ENCODE data around the gene TRMT44. TPM values are rescaled to one million over a fixed set of nuclear protein-coding genes. Genes with fewer than 3 reads are reported as not detected.
"Not testable (repeated sequence)": the region's sequence is repeated elsewhere in the genome, so short reads cannot be mapped to it uniquely, and the experiment has no call there.

The TRMT44 gene
- total RNA-seq, 1 experiment from 2014 or later, result 6.8 TPM

DNA sequence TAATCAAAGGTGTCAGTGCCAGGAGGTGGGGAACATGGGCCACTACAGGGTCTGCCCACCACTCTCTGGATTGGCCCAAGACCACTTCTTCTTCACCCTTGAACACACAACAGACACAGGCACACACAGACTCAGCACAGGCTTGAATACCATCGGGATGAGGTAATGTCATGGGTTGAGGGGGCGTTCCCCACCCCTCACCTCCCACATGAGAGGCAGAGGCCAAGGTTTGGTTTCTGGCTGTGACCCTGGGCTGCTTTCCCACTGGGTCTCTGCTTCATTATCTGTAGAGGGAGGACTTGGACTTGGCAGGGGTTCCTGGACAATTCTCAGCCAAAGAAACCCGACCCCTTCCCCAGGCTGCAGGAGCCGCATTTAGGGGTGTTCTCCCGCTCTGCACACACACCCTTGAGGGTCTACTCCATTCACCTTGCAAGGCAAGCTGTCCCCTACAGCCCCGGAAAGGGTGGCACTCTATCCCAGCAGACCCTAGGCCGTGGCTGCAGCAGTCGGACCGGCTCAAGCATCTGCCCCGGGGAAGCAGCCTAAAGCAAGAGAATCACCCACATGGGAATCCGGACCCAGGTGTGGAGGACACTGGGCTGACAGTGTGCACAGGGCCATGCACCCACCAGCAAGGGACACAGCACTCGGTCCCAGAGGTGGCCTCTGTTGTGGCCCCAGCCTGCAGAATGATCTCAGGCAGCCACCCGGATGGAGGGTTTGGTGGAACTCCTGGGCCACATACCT is 62.4 kb downstream of the TRMT44 start:
- in situ Hi-C loops (cut with HindIII; ENCODE audit: low pct_unique_long_range_greater_than_20kb, low sequenced_read_pairs), result no loop called here
- DNase-seq (ENCODE audit: low read depth), result no peak

DNA sequence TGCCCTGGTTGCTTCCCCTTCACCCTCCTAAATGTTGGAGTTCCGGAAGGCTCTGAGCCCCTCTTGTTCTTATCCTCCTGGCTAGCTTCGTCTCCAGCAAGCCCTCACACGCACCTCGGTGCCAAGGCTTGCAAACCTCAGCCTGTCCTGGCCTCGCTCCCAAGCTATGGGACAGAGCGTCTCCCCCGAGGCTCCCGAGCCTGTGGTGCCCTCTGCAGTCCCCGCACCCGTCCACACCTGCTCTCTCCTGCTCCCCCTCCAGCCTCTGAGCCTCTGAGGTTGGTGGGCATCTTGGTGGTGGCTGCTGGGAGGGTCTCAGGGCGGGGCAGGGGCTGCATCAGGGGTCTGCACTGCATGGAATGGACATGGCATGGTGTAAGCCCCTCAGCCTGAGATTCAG is 63.2 kb downstream of the TRMT44 start:
- DNase-seq (ENCODE audit: low read depth), result no peak

DNA sequence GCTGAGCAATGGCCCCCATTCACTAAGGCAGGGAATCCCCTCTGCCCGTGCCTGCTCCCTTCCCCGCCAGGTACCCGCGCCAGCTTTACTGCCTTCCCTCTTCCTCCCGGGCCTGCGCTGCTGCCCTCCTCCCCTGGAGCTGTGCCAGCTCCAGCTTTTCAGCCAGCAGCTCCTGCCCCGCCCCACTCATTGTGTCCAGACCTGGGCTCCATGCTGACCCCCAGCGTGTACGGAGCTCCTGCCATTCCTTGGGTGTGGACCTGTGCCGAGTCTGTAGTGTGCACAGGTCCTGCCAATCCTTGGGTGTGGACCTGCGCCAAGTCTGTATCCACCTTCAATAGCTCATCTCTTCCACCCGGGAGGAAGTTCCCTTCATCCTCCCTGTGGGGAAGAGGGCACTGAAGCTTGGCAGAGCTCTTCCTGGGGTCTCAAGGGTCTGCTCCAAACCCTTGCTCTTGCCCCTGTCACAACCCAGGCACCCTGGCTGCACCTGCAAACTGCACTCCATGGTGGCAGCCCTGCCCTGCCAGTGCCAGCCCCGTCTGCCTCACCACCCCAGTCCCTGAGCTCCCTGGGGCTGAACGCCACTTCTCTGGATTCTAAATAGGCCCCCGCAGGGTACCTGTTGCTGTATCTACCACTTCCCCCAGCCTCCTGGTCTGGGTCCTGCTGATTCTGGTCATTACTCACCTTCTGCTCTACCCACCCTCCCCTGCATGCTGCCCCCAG is 63.9 kb downstream of the TRMT44 start:
- in situ Hi-C loops (cut with HindIII; ENCODE audit: low pct_unique_long_range_greater_than_20kb, low sequenced_read_pairs), result no loop called here
- DNase-seq (ENCODE audit: low read depth), result no peak

More for the DNA sequence above, 63.2 kb downstream of the TRMT44 start:
- in situ Hi-C loops (cut with HindIII; ENCODE audit: low pct_unique_long_range_greater_than_20kb, low sequenced_read_pairs), result no loop called here

DNA sequence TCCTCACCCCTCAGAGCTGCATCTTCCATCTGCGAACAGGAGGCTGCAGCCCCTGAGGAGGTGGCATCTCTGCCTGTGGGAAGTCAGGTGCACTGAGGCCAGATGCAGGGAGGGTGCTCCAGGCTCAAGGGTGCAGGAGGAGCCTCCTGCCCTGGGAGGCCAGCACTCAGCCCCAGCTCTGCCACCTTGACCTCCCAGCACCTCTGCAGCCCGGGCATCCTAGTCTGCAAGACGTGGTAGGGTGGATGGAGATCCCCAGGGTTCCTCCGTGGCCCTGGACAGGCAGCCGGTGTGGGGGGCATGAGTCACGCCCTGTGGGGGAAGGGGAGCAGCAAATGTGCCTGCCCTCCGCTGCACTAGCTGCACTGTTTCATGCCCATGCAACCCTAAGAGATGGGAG is 64.7 kb downstream of the TRMT44 start:
- in situ Hi-C loops (cut with HindIII; ENCODE audit: low pct_unique_long_range_greater_than_20kb, low sequenced_read_pairs), result no loop called here
- DNase-seq (ENCODE audit: low read depth), result no peak

DNA sequence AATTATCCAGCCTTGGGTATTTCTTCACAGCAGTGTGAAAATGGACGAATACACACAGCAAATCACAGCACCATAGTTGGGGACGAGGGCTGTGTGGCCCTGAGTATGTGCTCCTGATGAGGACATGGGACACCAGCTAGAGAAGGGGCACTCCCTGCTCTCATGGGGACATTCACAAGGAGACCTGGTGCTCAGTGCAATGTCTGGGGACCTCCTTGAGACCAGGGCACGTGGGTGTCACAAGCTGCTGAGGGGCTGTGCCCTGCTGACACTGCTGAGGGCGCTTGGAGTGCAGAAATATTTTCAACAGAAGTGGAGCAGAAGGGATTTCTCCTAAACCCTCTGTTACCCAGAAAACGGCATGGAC is 65.4 kb downstream of the TRMT44 start:
- DNase-seq (ENCODE audit: low read depth), result no peak
- in situ Hi-C loops (cut with HindIII; ENCODE audit: low pct_unique_long_range_greater_than_20kb, low sequenced_read_pairs), result no loop called here

DNA sequence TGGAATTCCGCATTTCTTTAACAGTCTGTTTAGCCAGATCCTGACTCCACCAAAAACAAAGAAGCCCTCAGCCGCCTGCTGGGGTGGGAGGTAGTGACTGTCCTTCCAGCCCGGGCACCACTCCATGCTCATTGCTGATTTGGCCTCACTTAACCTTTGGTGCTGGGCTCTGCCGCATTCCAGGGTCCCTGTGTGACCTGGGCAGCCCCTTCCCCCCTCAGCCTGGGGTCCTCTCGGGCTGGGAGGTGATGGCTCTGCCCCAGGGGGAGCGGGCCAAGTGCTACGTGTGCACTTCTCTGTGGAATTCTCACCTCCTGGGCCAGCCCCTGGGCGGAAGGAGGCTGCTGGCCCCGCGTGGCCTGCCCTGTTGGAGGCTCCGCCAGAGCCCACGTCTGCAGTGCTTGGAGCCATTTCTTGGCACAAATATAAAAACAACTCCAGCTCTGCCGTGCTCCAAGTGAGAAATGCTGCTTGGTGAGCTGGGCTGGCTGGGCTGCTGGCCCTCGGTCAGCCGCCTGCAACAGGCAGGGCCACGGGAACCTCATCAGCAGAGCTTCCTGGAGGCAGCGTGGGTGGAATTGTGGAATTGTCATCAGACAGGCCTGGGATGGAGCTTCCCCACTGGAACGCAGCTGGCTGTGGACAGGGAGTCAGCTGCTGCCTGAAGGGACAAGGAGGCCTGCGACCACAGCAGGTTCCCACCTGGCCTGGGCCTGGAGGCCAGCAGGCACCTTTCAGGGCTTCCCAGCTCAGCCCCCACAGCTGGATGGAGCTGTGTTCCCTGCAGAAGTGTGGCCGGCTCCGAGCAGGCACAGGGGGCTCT is 66.0 kb downstream of the TRMT44 start:
- in situ Hi-C loops (cut with HindIII; ENCODE audit: low pct_unique_long_range_greater_than_20kb, low sequenced_read_pairs), result no loop called here
- no peak for DNase-seq (ENCODE audit: low read depth)

DNA sequence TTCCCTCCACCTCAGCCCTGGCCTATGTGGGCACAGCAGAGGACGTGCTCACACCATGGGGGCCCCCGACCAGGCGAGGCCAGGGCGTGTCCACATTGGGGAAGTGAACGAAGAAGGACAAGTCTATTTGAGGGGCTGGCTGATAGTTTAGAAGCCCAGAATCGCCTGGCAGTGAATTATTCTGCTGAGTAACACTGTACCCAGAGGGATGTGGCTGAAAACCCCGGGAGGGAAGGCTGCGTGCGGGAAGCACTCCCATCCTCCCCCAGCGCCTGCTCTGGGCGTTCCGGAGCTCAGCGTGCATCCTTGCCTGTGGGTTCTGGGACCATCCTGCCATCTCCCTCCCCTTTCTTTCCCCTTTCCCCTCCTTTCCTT is 66.6 kb downstream of the TRMT44 start:
- in situ Hi-C loops (cut with HindIII; ENCODE audit: low pct_unique_long_range_greater_than_20kb, low sequenced_read_pairs), result no loop called here
- no peak for DNase-seq (ENCODE audit: low read depth)

DNA sequence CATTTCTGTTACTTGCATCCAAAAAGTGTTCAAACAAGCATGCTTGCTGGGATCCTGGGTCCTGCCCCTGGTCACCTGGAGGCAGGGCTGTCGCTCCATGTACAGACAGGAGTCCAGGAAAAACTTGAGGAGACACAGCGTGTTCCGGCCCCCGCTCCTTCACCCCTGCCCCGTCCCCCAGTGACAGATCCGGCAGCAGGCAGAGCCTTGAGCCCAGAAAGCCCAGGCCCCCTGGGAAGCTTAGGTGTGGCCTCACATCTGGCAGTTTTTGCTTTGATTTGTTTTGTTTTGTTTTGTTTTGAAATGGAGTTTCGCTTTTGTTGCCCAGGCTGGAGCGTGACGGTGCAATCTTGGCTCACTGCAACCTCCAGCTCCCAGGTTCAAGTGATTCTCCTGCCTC is 67.0 kb downstream of the TRMT44 start:
- in situ Hi-C loops (cut with HindIII; ENCODE audit: low pct_unique_long_range_greater_than_20kb, low sequenced_read_pairs), result no loop called here
- no peak for DNase-seq (ENCODE audit: low read depth)

DNA sequence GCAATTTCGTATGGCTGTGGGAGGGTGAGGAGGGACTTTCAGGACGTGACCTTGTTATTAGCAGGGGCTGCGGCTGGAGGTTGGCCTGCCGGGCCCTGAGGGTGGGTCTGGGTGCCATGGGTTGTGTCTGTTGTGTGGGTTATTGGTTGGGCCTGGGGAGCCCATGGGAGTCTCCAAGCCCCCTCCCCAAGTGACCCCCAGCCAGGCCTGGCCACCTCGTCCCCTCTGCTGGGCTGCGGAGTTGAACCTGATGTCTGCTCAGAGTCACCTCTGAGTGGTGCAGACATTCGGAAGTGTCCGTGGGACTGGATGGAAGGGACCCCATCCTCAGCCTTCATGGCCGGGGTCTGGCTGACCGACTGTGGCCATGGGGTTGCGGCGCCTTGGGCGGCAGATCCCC is 67.7 kb downstream of the TRMT44 start:
- no peak for DNase-seq (ENCODE audit: low read depth)
- in situ Hi-C loops (cut with HindIII; ENCODE audit: low pct_unique_long_range_greater_than_20kb, low sequenced_read_pairs), result no loop called here

DNA sequence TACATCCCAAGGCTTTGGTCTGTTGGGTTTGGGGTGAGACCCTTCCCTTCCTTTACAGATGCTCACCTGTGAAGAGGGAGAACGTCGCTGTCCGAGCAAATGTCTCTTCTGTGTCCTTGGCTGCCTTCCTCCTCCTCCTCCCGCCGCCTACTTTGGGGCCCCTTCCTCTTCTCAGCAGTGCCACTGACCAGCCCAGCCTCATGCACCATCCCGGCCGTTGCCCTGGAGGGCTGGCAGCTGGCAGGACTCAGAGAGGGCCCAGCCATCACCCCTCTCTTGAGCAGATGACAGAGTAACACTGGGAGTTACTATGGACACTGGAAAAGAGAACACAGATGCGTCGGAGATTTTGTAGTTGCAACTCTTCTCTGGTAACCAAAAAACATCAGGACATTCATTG is 68.2 kb downstream of the TRMT44 start:
- no peak for DNase-seq (ENCODE audit: low read depth)
- in situ Hi-C loops (cut with HindIII; ENCODE audit: low pct_unique_long_range_greater_than_20kb, low sequenced_read_pairs), result no loop called here

DNA sequence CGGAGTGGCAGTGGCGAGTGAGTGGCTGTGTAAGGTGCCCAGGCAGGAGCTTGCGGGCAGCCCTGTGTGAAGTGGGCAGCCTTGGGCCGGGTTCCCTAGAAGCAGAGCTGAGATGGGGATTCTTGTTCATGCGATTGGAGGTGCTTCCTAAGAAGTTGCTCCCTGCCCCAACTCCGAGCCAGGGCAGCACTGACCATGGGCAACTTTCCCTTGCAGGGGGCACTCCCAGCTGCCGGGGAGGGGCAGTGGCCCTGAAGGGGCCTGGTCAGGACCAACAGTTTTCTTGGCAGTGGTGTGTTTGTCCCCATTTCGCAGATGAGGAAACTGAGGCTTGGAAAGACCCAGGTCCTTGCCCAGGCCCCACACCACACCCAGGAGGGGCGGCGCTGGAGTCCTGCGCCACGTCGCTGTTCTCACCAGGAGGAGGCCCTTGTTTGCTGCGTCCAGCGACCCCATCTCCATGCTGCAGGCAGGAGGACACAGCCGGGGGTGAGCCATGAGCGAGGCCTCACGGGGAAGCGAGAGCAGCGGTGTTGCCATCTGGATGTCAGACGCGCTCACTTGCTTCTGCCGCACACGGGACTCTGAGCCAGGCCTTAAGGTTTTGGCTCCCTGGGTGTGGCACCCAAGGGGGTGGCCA is 68.9 kb downstream of the TRMT44 start:
- in situ Hi-C loops (cut with HindIII; ENCODE audit: low pct_unique_long_range_greater_than_20kb, low sequenced_read_pairs), result no loop called here
- DNase-seq (ENCODE audit: low read depth), result no peak

DNA sequence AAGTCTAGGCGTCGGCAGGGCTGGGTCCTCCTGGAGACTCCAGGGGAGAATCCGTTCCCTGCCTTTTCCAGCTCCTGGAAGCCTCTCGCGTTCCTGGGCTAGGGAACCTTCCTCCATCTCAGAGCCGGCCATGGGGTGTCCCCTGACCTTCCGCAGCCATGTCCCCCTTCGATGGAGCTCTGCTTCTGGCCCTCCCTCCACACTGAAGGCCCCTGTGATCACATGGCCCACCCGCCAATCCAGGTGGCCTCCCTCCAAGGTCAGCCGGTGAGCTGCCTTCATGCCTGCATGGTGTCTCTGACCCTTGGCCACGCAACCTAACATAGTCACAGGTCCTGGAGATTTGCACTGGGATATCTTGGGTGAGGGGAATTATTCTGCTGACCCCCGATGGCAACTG is 69.6 kb downstream of the TRMT44 start:
- in situ Hi-C loops (cut with HindIII; ENCODE audit: low pct_unique_long_range_greater_than_20kb, low sequenced_read_pairs), result no loop called here
- DNase-seq (ENCODE audit: low read depth), result no peak

DNA sequence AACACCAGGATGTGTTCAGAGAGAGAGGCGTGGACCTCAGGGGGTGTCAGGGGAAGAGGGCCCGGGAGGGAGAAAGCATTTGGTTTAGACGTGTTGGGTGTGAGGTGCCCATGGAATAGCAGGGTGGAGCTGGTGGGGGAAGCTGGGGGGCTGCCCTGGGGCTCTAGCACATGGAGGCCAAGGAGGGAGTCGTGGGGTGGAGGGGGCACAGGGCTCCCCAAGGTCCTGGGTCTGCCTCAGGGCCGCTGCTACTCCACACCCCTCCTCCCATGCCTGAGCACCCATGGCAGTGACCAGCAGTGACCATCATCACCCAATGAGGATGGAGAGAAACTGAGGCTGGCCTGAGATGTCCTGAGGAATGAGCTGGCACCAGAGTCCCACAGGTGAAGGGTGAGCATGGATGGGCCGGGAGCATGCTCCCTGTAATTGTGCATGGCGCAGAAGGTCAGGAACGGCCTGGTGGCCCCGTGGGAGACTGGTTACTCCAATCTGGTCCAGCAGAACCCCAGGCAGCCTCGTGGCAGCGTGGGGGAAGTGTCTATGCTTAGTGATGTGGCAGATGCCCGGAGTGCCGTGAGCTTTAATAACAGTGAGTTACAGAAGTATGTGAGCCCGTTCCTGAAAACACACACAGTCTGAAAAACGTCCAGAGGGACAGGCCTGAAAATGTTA is 70.2 kb downstream of the TRMT44 start:
- in situ Hi-C loops (cut with HindIII; ENCODE audit: low pct_unique_long_range_greater_than_20kb, low sequenced_read_pairs), result no loop called here
- DNase-seq (ENCODE audit: low read depth), result no peak

DNA sequence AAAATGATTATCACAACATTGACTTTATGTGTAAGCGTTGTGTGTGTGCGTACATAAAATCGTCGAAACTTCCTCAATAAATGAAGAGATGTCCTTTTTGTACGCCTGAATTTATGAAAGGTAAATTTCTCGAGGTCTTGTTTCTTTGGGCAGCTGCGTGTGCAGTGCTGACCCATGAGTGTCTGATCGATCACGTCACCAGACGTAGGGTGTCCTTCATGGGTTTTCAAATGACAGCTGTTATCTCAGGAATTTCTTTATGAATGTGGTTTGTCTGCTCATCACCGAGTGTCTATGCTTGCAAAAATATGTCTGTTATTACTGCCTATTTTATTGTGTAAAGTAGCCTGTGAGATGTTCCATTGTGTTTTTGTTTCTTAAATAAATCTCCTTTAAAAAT is 71.9 kb downstream of the TRMT44 start:
- no peak for DNase-seq (ENCODE audit: low read depth)

DNA sequence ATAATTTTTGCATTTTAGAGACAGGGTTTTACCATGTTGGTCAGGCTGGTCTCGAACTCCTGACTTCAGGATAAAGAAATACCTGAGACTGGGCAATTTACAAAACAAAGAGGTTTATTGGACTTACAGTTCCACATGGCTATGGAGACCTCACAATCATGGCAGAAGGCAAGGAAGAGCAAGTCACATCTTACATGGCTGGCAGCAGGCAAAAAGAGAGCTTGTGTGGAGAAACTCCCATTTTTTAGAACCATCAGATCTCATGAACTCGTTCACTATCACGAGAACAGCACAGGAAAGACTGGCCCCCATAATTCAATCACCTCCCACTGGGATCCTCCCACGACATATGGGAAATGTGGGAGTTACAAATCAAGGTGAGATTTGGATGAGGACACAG is 72.5 kb downstream of the TRMT44 start:
- in situ Hi-C loops (cut with HindIII; ENCODE audit: low pct_unique_long_range_greater_than_20kb, low sequenced_read_pairs), result not testable (repeated sequence)

More for the DNA sequence above, 71.9 kb downstream of the TRMT44 start:
- in situ Hi-C loops (cut with HindIII; ENCODE audit: low pct_unique_long_range_greater_than_20kb, low sequenced_read_pairs), result no loop called here

DNA sequence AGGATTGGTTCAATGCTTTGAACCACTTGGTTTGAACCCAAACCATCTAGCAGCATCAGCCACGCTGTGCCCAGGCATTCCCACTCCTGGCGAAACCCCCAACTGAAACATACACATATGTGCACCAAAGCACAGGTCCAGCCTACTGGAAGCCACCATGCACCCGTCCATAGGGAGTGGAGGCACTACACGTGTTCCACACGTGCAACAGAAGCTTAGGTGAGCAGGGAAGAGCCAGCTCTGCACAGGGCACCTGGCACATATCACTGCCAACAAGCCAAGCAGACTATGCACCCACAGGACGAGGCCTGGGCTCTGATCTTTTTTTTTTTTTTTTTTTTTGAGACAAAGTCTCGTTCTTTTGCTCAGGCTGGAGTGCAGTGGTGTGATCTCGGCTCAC is 73.4 kb downstream of the TRMT44 start:
- in situ Hi-C loops (cut with HindIII; ENCODE audit: low pct_unique_long_range_greater_than_20kb, low sequenced_read_pairs), result no loop called here

More for the DNA sequence above, 72.5 kb downstream of the TRMT44 start:
- not testable (repeated sequence) for DNase-seq (ENCODE audit: low read depth)

DNA sequence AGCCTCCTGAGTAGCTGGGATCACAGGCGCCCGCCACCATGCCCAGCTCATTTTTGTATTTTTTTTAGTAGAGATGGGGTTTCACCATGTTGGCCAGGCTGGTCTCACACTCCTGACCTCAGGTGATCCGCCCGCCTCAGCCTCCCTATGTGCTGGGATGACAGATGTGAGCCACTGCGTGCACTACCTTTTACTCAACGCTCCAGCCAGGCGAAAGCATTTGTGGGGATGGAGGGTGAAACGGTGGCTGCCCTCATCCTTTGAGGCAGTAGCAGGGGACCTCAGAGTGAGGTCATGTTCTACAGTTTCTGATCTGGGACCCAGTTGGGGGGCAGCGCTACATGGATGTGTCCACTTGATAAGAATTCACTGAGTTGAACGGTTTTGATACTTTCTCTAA is 73.8 kb downstream of the TRMT44 start:
- no peak for DNase-seq (ENCODE audit: low read depth)
- in situ Hi-C loops (cut with HindIII; ENCODE audit: low pct_unique_long_range_greater_than_20kb, low sequenced_read_pairs), result no loop called here

More for the DNA sequence above, 73.4 kb downstream of the TRMT44 start:
- no peak for DNase-seq (ENCODE audit: low read depth)
